SK-N-MC (cell line): Measurements from ENCODE around the gene ATPAF2.

Experiments used
- EZH2 ChIP-seq: fragments of 200-600 bp; sonication (generic); IDR thresholded peaks from one replicate; pipeline ENCODE4 v1.6.1; 2017; ENCODE audit warnings: antibody characterized with exemption
- FOXP2 ChIP-seq: optimal IDR thresholded peaks from 2 replicates; pipeline ENCODE3; 2011; ENCODE audit warnings: mild to moderate bottlenecking, moderate library complexity; ENCODE audit not compliant: insufficient read depth; ENCODE audit errors: extremely low read length, control extremely low read depth
- POLR2AphosphoS5 ChIP-seq: IDR thresholded peaks from 2 replicates; pipeline ENCODE4 v1.6.1; 2012; ENCODE audit warnings: mild to moderate bottlenecking, low read depth, low read length, borderline replicate concordance

- TF ChIP-seq POLR2AphosphoS5 = peak; percentile 75
- TF ChIP-seq EZH2 = no peak
- TF ChIP-seq FOXP2 = no peak
Measured at GRCh38 chr17:18087610-18088491, 48.9 kb upstream of the ATPAF2 start, which contains the start of gene DRG2.
